OCI-LY3 (cell line): Measurements from ENCODE around the gene TBC1D3D.
"Not testable (repeated sequence)": the region's sequence is repeated elsewhere in the genome, so short reads cannot be mapped to it uniquely, and the experiment has no call there.

Experiments used
- H2AFZ ChIP-seq: fragments of 200-600, 300-600 bp; shearing (Covaris generic); 2 replicates; pipeline ENCODE4 v1.6.0; 2014; ENCODE audit warnings: antibody characterized with exemption, low read depth, low read length
- H3K27ac ChIP-seq: fragments of 200-600, 300-600 bp; sonication (generic); 2 replicates; pipeline ENCODE4 v1.5.1; 2014; ENCODE audit warnings: mild to moderate bottlenecking, low read length, moderate library complexity, mixed read lengths
- H3K27me3 ChIP-seq: fragments of 200-600, 300-600 bp; sonication (generic); 2 replicates; pipeline ENCODE4 v1.6.1; 2014; ENCODE audit warnings: low read depth, low read length, mixed read lengths
- H3K36me3 ChIP-seq: fragments of 200-600, 300-600 bp; sonication (generic); replicated peaks from 2 replicates; pipeline ENCODE3; 2014; ENCODE audit warnings: low read depth, low read length, mixed read lengths
- H3K4me1 ChIP-seq: fragments of 300-600, 200-600 bp; sonication (generic); 2 replicates; pipeline ENCODE4 v1.6.1; 2014; ENCODE audit warnings: low read length, mixed read lengths
- H3K4me2 ChIP-seq: fragments of 200-600, 300-600 bp; sonication (generic); 2 replicates; pipeline ENCODE4 v1.6.1; 2014; ENCODE audit warnings: low read length, mixed read lengths
- H3K4me3 ChIP-seq: fragments of 300-600, 200-600 bp; sonication (generic); 2 replicates; pipeline ENCODE4 v1.5.1; 2014; ENCODE audit warnings: antibody characterized with exemption, mild to moderate bottlenecking, low read length, moderate library complexity
- H3K79me2 ChIP-seq: fragments of 300-600, 200-600 bp; shearing (Covaris generic); 2 replicates; pipeline ENCODE4 v1.6.1; 2014; ENCODE audit warnings: mild to moderate bottlenecking, low read length, mixed read lengths
- H3K9ac ChIP-seq: fragments of 300-600, 200-600 bp; shearing (Covaris generic); 2 replicates; pipeline ENCODE4 v1.6.0; 2014; ENCODE audit warnings: mild to moderate bottlenecking, low read length, moderate library complexity
- H3K9me3 ChIP-seq: fragments of 200-600, 300-600 bp; shearing (Covaris generic); 2 replicates; pipeline ENCODE4 v1.6.1; 2014; ENCODE audit warnings: low read length, mixed read lengths; ENCODE audit not compliant: insufficient read depth
- H4K20me1 ChIP-seq: fragments of 200-600, 300-600 bp; sonication (generic); 2 replicates; pipeline ENCODE4 v1.6.1; 2016; ENCODE audit warnings: low read length, mixed read lengths; ENCODE audit not compliant: insufficient read depth

TBC1D3D gene

DNA sequence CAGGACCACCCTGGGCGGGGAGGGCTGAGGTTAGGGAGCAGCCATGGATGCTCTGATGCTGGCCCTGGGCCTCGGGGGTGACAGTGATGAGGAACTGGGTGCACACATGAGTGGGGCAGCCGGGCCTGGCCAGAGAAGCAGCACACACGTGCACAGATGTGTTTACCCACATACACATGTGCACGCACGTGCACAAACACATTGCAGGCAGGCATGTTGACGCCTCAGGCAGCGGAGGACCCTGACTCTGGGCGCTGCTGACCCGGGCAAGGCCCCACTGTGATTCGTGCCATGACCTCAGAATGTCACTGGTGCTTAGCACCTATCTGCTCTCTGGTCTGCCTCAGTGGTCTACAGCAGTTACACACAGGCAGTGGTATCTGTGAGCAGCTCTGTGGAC lies at the start of gene TBC1D3D:
TBC1D3D (plus strand) TSS at position 301 of the 400 bp plus-strand sequence. CDS start 1,585 bp downstream, outside the sequence.
- H4K20me1 ChIP-seq, H3K27ac ChIP-seq, H3K36me3 ChIP-seq, H3K27me3 ChIP-seq, H3K4me3 ChIP-seq, H3K4me1 ChIP-seq, H3K4me2 ChIP-seq, H3K79me2 ChIP-seq, H3K9me3 ChIP-seq, H3K9ac ChIP-seq, H2AFZ ChIP-seq: not testable (repeated sequence)

DNA sequence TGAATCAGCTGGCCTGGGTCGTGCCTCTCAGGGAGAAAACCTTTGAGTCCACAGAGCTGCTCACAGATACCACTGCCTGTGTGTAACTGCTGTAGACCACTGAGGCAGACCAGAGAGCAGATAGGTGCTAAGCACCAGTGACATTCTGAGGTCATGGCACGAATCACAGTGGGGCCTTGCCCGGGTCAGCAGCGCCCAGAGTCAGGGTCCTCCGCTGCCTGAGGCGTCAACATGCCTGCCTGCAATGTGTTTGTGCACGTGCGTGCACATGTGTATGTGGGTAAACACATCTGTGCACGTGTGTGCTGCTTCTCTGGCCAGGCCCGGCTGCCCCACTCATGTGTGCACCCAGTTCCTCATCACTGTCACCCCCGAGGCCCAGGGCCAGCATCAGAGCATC lies 14.8 kb upstream of the TBC1D3D start, which contains the start of gene TBC1D3L:
TBC1D3L (minus strand) TSS at position 101 of the 400 bp plus-strand sequence. CDS start 1,540 bp downstream, outside the sequence.
- H3K4me2 ChIP-seq, H2AFZ ChIP-seq, H3K4me3 ChIP-seq, H3K79me2 ChIP-seq, H3K27ac ChIP-seq, H4K20me1 ChIP-seq, H3K36me3 ChIP-seq, H3K9ac ChIP-seq, H3K27me3 ChIP-seq, H3K9me3 ChIP-seq, H3K4me1 ChIP-seq: not testable (repeated sequence)
